Uterus (tissue), 4 donors: ENCODE data around the gene SYN1. TPM values are rescaled to one million over a fixed set of nuclear protein-coding genes. Genes with fewer than 3 reads are reported as not detected.

Experiments used
- DNase-seq, 2 donors: peaks; one replicate each; pipeline ENCODE4 v3.0.0-alpha.2; 2019 to 2020
- H3K27ac ChIP-seq, 2 donors: fragments of 200-600 bp; sonication (generic); 1 replicate in 1 of 2; 2 replicates in 1 of 2; pipeline ENCODE4 v1.5.1; 2016 to 2018
- H3K27me3 ChIP-seq, 2 donors: fragments of 200-600 bp; sonication (generic); one replicate each; pipeline ENCODE4 v1.5.1; 2018 to 2019; ENCODE audit warnings: control low read depth in 1 of 2
- H3K36me3 ChIP-seq, 2 donors: fragments of 200-600 bp; sonication (generic); one replicate each; pipeline ENCODE4 v1.5.1; 2019; ENCODE audit warnings: control low read depth in 1 of 2
- H3K4me1 ChIP-seq, 2 donors: fragments of 200-600 bp; sonication (generic); one replicate each; pipeline ENCODE4 v1.5.1; 2018 to 2019; ENCODE audit warnings: control low read depth in 1 of 2
- H3K4me3 ChIP-seq, 2 donors: fragments of 200-600 bp; sonication (generic); 1 replicate in 1 of 2; 2 replicates in 1 of 2; pipeline ENCODE4 v1.5.1; 2018 to 2019; ENCODE audit warnings: mild to moderate bottlenecking in 1 of 2
- H3K9me3 ChIP-seq, 2 donors: fragments of 200-600 bp; sonication (generic); one replicate each; pipeline ENCODE4 v1.5.1; 2019; ENCODE audit warnings: control low read depth in 1 of 2
- POLR2A ChIP-seq, 2 donors: fragments of 450-650 bp; IDR thresholded peaks; one replicate each; pipeline ENCODE4 v1.6.1; 2016; ENCODE audit warnings: antibody characterized with exemption in 2 of 2, mild to moderate bottlenecking in 1 of 2, moderate library complexity in 1 of 2
- intact Hi-C: fragments of 100-400 bp; cut with DNase I; formaldehyde crosslinking; loops from one replicate; pipeline ENCODE4 v1.15.1; 2023; ENCODE audit warnings: low total_unique reads
- total RNA-seq, 4 donors: library from RNA; depleted of rRNA in 3 of 4; stranded (reverse); fragments of >200 nt in 3 of 4; gene quantifications; one replicate each; pipeline versions ENCODE4 v1.1.0 to v1.2.4, GENCODE V29; 2014 to 2023
- TF ChIP-seq, protein P1 (sequence below), 4 experiments: fragments of 200-600 bp in 2 of 4; fragments of 450-650 bp in 2 of 4; sonication (generic) in 2 of 4; IDR thresholded peaks; one replicate each; pipeline ENCODE4 v1.5.1; 2016 to 2019; ENCODE audit warnings: antibody characterized with exemption in 4 of 4, mild to moderate bottlenecking in 2 of 4, moderate library complexity in 1 of 4
- donor health status: DM: yes; HTN: yes; CAD: no.

Gene SYN1
- total RNA-seq, 4 donors from 2014 or later, result 1.2 to 1.5 TPM; not detected in 2

DNA sequence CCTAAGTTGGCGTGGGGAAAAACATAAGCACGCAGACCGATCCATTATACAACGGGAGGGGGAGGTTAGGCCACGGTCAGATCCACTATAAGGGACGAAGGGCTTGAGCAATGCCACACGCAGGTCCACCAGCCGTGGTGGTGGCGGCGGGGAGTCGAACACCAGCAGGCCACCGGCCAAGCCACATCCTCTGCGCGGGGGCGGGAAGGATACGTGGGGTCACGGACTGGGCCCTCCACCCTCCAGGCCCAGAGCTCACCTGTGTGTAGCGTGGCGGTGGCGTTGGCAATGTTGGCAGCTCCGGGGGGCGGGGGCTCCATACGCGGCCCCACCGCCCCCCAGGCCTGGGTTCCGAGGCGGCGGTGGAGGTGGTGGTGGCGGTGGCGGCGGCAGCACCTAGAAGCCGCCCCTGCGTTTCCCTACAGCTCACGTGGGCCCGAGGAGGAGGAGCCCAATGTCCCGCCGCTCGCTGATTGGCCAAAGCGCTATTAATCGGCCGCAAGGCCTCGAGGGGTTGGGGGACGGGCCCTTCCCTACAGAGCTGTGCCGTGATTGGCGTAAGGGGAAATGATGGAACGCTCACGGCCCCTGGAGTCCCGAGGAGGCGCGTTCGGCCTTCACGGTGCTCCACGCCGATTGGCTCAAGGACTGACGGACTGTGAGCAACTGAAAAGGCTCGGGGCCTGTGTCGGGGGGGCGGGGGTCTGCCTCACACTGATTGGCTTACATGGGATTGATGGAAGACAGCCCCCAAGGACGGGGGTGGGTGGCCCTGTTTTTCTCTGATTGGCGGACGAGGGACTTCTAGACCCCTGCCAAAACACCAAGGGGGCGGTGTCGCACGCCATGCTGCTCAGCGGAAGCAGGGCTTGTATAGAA is 30.7 kb upstream of the SYN1 start, which contains the start of gene ELK1:
ELK1 (minus strand) TSS at position 400 of the 879 bp plus-strand sequence. CDS start 9,122 bp downstream, outside the sequence.
- Histone ChIP-seq H3K36me3 (no peaks in the 10 kb centered on the region), H3K27ac (peak within 1 kb of the TSS; percentile 78 to 89), H3K4me1 (no peaks in the 10 kb centered on the region), H3K9me3 (no peaks in the 10 kb centered on the region), H3K4me3 (peak within 1 kb of the TSS; percentile 55 to 75), H3K27me3 (no peaks in the 10 kb centered on the region)
- TF ChIP-seq, protein P1, sequence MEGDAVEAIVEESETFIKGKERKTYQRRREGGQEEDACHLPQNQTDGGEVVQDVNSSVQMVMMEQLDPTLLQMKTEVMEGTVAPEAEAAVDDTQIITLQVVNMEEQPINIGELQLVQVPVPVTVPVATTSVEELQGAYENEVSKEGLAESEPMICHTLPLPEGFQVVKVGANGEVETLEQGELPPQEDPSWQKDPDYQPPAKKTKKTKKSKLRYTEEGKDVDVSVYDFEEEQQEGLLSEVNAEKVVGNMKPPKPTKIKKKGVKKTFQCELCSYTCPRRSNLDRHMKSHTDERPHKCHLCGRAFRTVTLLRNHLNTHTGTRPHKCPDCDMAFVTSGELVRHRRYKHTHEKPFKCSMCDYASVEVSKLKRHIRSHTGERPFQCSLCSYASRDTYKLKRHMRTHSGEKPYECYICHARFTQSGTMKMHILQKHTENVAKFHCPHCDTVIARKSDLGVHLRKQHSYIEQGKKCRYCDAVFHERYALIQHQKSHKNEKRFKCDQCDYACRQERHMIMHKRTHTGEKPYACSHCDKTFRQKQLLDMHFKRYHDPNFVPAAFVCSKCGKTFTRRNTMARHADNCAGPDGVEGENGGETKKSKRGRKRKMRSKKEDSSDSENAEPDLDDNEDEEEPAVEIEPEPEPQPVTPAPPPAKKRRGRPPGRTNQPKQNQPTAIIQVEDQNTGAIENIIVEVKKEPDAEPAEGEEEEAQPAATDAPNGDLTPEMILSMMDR (IDR thresholded peaks at IDR 0.05), result peak in 1 of 4 experiments; percentile 3
- TF ChIP-seq POLR2A (IDR thresholded peaks at IDR 0.05), result peak in 1 of 2 donors; percentile 62
- intact Hi-C loops, result no loop called here
- DNase-seq, result peak; percentile 93 to 97

DNA sequence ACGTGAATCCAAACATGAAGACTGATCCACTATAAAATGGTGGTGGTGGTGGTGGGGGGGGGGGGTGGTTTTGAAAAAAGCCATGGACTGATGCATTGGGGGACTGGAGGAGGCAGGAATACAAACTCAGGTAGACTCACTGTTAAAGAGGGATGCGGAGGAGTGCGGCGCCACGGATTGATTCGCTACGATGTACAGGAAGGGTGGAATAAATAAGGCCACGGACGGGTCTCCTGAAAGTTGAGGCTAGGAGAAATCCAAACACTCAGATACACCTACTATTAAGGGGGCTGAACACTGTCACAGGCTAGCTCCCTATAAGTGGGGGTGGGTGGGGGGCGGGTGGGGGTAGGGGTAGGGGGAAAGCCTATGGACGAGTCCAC is 30.1 kb upstream of the SYN1 start:
- no peaks in the 10 kb centered on the region for H3K27me3 ChIP-seq
- intact Hi-C loops, result no loop called here
- no peak for DNase-seq

DNA sequence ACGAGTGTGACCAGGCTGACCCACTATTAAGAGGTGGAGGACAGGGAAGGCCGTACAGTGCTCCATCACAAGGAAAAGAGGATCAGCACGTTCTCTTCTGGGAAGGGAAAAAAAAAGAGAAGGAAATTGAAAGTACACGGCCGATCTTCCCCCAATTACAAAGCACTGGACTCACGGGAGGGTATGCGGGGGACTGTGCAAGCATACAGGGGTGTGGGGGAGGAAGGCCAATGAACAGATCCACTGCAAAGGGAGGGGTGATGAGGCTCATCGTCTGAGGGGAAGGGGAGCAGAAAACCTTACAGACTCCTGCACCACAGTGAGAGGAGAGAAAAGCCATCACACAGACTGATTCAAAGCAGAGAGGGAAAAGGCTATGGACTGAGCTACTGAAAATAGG is 29.6 kb upstream of the SYN1 start:
- no peaks in the 10 kb centered on the region for H3K4me1 ChIP-seq
- TF ChIP-seq, protein P1 (IDR thresholded peaks at IDR 0.05), result no peak
- no peak for TF ChIP-seq POLR2A (IDR thresholded peaks at IDR 0.05)
- no peaks in the 10 kb centered on the region for H3K36me3 ChIP-seq
- no peak for DNase-seq
- peak overlapping the region in 1 of 2 donors; percentile 89 for H3K27ac ChIP-seq
- intact Hi-C loops, result no loop called here
- no peaks in the 10 kb centered on the region for H3K27me3 ChIP-seq
- H3K9me3 ChIP-seq, result no peaks in the 10 kb centered on the region
- peak overlapping the region; percentile 55 to 75 for H3K4me3 ChIP-seq

More for the DNA sequence above, 30.1 kb upstream of the SYN1 start:
- Histone ChIP-seq H3K4me1 (no peaks in the 10 kb centered on the region), H3K27ac (peak overlapping the region; percentile 78 to 89), H3K36me3 (no peaks in the 10 kb centered on the region), H3K9me3 (no peaks in the 10 kb centered on the region), H3K4me3 (peak overlapping the region; percentile 55 to 75)
- no peak for TF ChIP-seq POLR2A (IDR thresholded peaks at IDR 0.05)
- TF ChIP-seq, protein P1 (IDR thresholded peaks at IDR 0.05), result no peak

GRCh38 chrX:47648376-47648775 is 28.7 kb upstream of the SYN1 start:
- no peaks in the 10 kb centered on the region for H3K36me3 ChIP-seq
- no peak overlapping the region for H3K27ac ChIP-seq
- H3K27me3 ChIP-seq, result no peaks in the 10 kb centered on the region
- TF ChIP-seq, protein P1 (IDR thresholded peaks at IDR 0.05), result no peak
- TF ChIP-seq POLR2A (IDR thresholded peaks at IDR 0.05), result no peak
- no peak overlapping the region for H3K4me3 ChIP-seq
- no peak for DNase-seq
- intact Hi-C loops, result no loop called here
- no peaks in the 10 kb centered on the region for H3K9me3 ChIP-seq
- no peaks in the 10 kb centered on the region for H3K4me1 ChIP-seq

DNA sequence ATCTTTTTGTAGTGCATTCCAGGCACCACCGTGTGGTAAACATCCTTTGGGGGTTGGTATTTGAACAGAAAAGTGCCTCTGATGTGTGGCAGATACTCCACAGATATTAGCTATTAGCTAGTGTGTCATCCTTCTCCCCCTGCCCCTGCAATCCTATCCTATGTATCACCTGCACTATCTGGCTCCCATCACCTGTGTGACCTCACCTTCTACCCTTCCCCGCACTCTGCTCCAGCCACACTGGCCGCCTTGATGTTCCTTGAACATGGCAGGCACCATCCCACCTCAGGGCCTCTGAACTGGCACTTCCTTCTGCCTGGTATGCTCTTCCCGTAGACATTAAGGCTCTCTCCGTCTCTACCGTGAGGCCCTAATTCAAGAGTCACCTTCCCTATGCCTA is 27.0 kb upstream of the SYN1 start:
- Histone ChIP-seq H3K9me3 (no peaks in the 10 kb centered on the region), H3K4me3 (no peak overlapping the region), H3K27ac (no peak overlapping the region), H3K4me1 (no peaks in the 10 kb centered on the region), H3K36me3 (no peaks in the 10 kb centered on the region), H3K27me3 (no peaks in the 10 kb centered on the region)
- no peak for DNase-seq
- TF ChIP-seq, protein P1 (IDR thresholded peaks at IDR 0.05), result no peak
- no peak for TF ChIP-seq POLR2A (IDR thresholded peaks at IDR 0.05)
- intact Hi-C loops, result no loop called here
